CD4-positive, alpha-beta T cell treated with Interleukin-15 for 4 hours (primary cell): ENCODE data around the gene TPRN.
A peak's percentile ranks its signal among the peaks of the same experiment; 100 is the strongest.
"Not testable (repeated sequence)": the region's sequence is repeated elsewhere in the genome, so short reads cannot be mapped to it uniquely, and the experiment has no call there.

Experiments used
- DNase-seq: peaks from one replicate; pipeline ENCODE4 v3.0.0-alpha.2; 2020; ENCODE audit warnings: low spot score

The TPRN gene

GRCh38 chr9:137200311-137201204 lies at the start of gene TPRN:
TSS of gene TPRN (minus strand) at chr9:137200741. CDS start at chr9:137200711, 30 bp downstream.
- peak; percentile 98 for DNase-seq

GRCh38 chr9:137247916-137248175 lies 47.3 kb upstream of the TPRN start:
- DNase-seq = no peak

- DNase-seq = no peak
Measured at GRCh38 chr9:137247135-137247915, 46.8 kb upstream of the TPRN start.

- DNase-seq = no peak
Measured at GRCh38 chr9:137245450-137246421, 45.2 kb upstream of the TPRN start.

- no peak for DNase-seq
Measured at GRCh38 chr9:137244486-137245449, 44.2 kb upstream of the TPRN start.

- no peak for DNase-seq
Measured at GRCh38 chr9:137243626-137244485, 43.3 kb upstream of the TPRN start.

- DNase-seq = not testable (repeated sequence)
Measured at GRCh38 chr9:137243266-137243625, 42.7 kb upstream of the TPRN start.

GRCh38 chr9:137242269-137243203 lies 42.0 kb upstream of the TPRN start:
- no peak for DNase-seq

- DNase-seq = peak; percentile 79
Measured at GRCh38 chr9:137241490-137242268, 41.1 kb upstream of the TPRN start.

- DNase-seq = peak; percentile 100
Measured at GRCh38 chr9:137240841-137241489, 40.4 kb upstream of the TPRN start, which contains the start of gene TUBB4B. TSS of gene TUBB4B (plus strand) at chr9:137241287. CDS start at chr9:137241361, 74 bp downstream.

- DNase-seq = peak; percentile 67
Measured at GRCh38 chr9:137240318-137240840, 39.8 kb upstream of the TPRN start.

GRCh38 chr9:137239541-137240200 lies 39.1 kb upstream of the TPRN start:
- not testable (repeated sequence) for DNase-seq

GRCh38 chr9:137237759-137238726 lies 37.5 kb upstream of the TPRN start:
- DNase-seq = no peak

- no peak for DNase-seq
Measured at GRCh38 chr9:137236936-137237421, 36.4 kb upstream of the TPRN start.
